Measurements from ENCODE around the gene ITPR1. TPM values are rescaled to one million over a fixed set of nuclear protein-coding genes. Genes with fewer than 3 reads are reported as not detected.
"Not testable (repeated sequence)": the region's sequence is repeated elsewhere in the genome, so short reads cannot be mapped to it uniquely, and the experiment has no call there.

ITPR1 gene
- total and polyA plus RNA-seq, 2 donors = 57.3 to 240 TPM

GRCh38 chr3:4753073-4753691 lies 260.0 kb downstream of the ITPR1 start:
- 98% methylated on average over 15 of the region's 15 CpGs for WGBS
- Histone ChIP-seq H3K4me3 (ENCODE audit: low read depth, low read length) (no peak overlapping the region), H3K36me3 (ENCODE audit: insufficient read depth) (no peaks in the 10 kb centered on the region), H3K27ac (ENCODE audit: low read depth) (no peak overlapping the region), H3K4me1 (ENCODE audit: insufficient read depth) (peaks cover 2% of the 10 kb centered on the region)
- no peak for DNase-seq (ENCODE audit: extremely low spot score)

DNA sequence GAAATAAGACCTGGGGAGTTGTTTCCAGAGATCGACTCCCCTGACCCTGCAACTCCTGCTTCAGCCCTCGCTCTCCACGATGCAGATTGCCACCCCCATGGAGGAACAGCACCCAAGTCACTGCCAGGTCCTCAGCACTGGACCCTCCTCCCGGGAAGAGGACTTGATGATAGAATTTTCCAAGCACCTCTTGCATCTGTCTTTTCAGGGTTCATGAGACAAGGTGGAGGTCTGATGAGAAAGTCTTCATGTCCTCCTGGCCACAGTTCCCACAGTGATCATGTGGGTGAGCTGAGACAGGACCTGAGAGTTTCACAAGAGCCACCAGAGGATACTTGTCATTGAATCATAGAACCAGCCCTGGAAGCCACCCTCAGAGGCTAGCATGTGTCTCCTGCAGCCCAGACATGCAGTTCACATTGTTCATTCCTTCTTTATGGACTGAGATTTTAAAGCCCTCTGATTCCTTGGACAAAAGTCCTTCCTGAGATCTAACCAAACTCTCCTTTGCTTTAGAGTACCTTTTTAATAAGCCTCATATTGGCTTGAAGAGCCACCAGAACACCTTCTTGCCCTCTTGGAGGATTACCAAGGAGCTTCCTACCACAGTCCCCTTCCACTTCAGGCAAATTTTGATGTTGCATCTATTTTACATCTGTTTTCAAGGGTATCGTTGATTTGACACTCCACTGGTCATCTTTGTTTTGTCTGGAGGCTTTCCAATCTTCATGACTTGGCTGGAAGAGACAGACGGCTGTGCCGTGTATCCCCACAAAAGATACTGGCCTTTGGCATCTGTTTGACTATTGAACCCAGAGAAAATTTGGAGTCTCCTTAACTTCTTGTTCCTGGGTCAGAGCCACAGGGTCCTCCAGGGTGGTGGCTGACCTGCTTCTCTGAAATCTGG lies 261.3 kb downstream of the ITPR1 start:
- Histone ChIP-seq H3K27ac (ENCODE audit: low read depth) (no peak overlapping the region), H3K4me1 (ENCODE audit: insufficient read depth) (peaks cover 2% of the 10 kb centered on the region)
- DNase-seq (ENCODE audit: extremely low spot score) = no peak

GRCh38 chr3:4755566-4755965 lies 262.4 kb downstream of the ITPR1 start:
- WGBS = 95% methylated on average over 4 of the region's 4 CpGs
- no peak for DNase-seq (ENCODE audit: extremely low spot score)
- Histone ChIP-seq H3K36me3 (ENCODE audit: insufficient read depth) (no peaks in the 10 kb centered on the region), H3K4me3 (ENCODE audit: low read depth, low read length) (no peak overlapping the region), H3K27ac (ENCODE audit: low read depth) (no peak overlapping the region), H3K4me1 (ENCODE audit: insufficient read depth) (peaks cover 2% of the 10 kb centered on the region)

More for the DNA sequence above, 261.3 kb downstream of the ITPR1 start:
- WGBS = 76% methylated on average over 7 of the region's 7 CpGs
- H3K4me3 ChIP-seq (ENCODE audit: low read depth, low read length) = no peak overlapping the region
- no peaks in the 10 kb centered on the region for H3K36me3 ChIP-seq (ENCODE audit: insufficient read depth)

GRCh38 chr3:4756057-4756775 lies 263.1 kb downstream of the ITPR1 start:
- DNase-seq (ENCODE audit: extremely low spot score) = no peak
- WGBS = 80% methylated on average over 10 of the region's 10 CpGs
- Histone ChIP-seq H3K27ac (ENCODE audit: low read depth) (no peak overlapping the region), H3K36me3 (ENCODE audit: insufficient read depth) (no peaks in the 10 kb centered on the region), H3K4me1 (ENCODE audit: insufficient read depth) (peaks cover under 1% of the 10 kb centered on the region), H3K4me3 (ENCODE audit: low read depth, low read length) (no peak overlapping the region)

DNA sequence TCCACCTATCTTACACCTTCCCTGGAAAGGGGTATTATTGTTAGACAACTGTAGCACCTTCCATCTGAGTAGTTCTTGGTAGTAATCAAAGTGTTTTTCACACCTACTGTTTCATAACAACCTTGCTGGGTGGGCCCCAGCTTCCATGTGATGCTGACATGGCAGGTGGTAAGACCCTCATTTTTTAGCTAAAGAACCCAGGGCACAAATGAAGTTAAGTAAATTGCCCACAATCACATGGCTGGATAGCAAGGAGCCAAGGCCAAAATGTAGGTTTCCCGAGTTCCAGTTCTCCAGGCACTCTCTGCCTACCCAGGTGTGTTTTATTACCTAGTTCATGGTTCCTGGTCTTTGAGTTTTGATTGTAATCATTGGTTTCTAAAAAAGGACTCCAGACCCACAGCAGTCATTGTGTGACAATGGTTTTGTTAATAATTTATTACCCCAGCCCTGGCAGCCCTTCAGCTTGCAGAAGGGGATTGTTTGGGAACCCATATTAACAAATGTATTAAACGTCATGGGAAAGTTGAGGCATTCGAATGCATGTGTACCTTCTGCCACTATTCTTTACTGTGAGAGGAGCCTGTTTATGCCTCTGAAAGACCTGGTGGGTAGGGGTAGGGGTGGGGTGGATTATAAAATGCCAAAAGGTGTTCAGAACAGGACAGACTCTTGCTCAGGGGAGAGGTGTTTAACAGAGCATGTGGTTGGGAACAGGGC lies 263.9 kb downstream of the ITPR1 start:
- Histone ChIP-seq H3K4me1 (ENCODE audit: insufficient read depth) (no peaks in the 10 kb centered on the region), H3K27ac (ENCODE audit: low read depth) (no peak overlapping the region), H3K36me3 (ENCODE audit: insufficient read depth) (no peaks in the 10 kb centered on the region), H3K4me3 (ENCODE audit: low read depth, low read length) (no peak overlapping the region)
- 58% methylated on average over 3 of the region's 3 CpGs for WGBS
- DNase-seq (ENCODE audit: extremely low spot score) = no peak

- no peak for DNase-seq (ENCODE audit: extremely low spot score)
- Histone ChIP-seq H3K27ac (ENCODE audit: low read depth) (no peak overlapping the region), H3K36me3 (ENCODE audit: insufficient read depth) (no peaks in the 10 kb centered on the region), H3K4me1 (ENCODE audit: insufficient read depth) (no peaks in the 10 kb centered on the region), H3K4me3 (ENCODE audit: low read depth, low read length) (no peak overlapping the region)
- 94% methylated on average over 12 of the region's 12 CpGs for WGBS
Observed at GRCh38 chr3:4757575-4758248, 264.6 kb downstream of the ITPR1 start.

GRCh38 chr3:4758249-4758860 lies 265.2 kb downstream of the ITPR1 start:
- WGBS = 91% methylated on average over 9 of the region's 9 CpGs
- H3K4me1 ChIP-seq (ENCODE audit: insufficient read depth) = no peaks in the 10 kb centered on the region
- H3K36me3 ChIP-seq (ENCODE audit: insufficient read depth) = no peaks in the 10 kb centered on the region
- no peak overlapping the region for H3K4me3 ChIP-seq (ENCODE audit: low read depth, low read length)
- no peak for DNase-seq (ENCODE audit: extremely low spot score)
- H3K27ac ChIP-seq (ENCODE audit: low read depth) = no peak overlapping the region

GRCh38 chr3:4758957-4759656 lies 266.0 kb downstream of the ITPR1 start:
- Histone ChIP-seq H3K4me3 (ENCODE audit: low read depth, low read length) (no peak overlapping the region), H3K4me1 (ENCODE audit: insufficient read depth) (no peaks in the 10 kb centered on the region), H3K27ac (ENCODE audit: low read depth) (no peak overlapping the region), H3K36me3 (ENCODE audit: insufficient read depth) (no peaks in the 10 kb centered on the region)
- no peak for DNase-seq (ENCODE audit: extremely low spot score)
- 87% methylated on average over 8 of the region's 8 CpGs for WGBS

DNA sequence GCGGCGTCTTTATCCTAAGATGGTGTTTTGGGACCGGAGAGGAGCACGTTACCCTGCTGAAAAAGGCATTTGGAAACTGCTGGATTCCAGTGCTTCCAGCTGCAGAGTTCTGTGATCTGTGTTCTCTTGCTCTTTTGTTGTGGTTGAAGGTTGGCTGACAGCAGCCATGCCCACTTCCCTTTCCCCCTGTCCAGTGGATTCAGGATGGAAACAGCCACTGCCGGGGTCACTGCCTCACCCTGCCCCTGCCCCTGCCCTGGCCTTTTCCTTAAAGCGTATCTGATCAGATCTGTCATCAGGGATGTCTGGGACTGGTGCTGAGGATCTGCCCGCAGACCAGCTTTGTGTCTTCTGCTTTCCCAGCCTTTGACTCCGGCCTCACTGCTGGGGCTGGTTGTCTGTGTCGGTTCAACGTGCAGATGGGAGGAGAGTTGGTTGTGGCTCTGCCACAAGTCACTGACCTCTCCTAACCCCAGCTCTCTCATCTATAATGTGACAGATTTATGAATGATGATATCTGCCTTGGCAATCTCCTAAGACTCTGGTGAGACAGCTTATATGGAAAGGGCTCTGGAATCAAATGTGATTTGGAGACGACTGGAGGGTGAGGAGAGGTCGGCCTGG lies 266.7 kb downstream of the ITPR1 start:
- WGBS = 55% methylated on average over 12 of the region's 12 CpGs

GRCh38 chr3:4761759-4762158 lies 268.6 kb downstream of the ITPR1 start:
- no peak for DNase-seq (ENCODE audit: extremely low spot score)
- H3K4me1 ChIP-seq (ENCODE audit: insufficient read depth) = no peaks in the 10 kb centered on the region
- no peaks in the 10 kb centered on the region for H3K36me3 ChIP-seq (ENCODE audit: insufficient read depth)
- no peak overlapping the region for H3K27ac ChIP-seq (ENCODE audit: low read depth)
- WGBS = 97% methylated on average over 5 of the region's 5 CpGs
- no peak overlapping the region for H3K4me3 ChIP-seq (ENCODE audit: low read depth, low read length)

More for the DNA sequence above, 266.7 kb downstream of the ITPR1 start:
- no peak for DNase-seq (ENCODE audit: extremely low spot score)
- Histone ChIP-seq H3K36me3 (ENCODE audit: insufficient read depth) (no peaks in the 10 kb centered on the region), H3K4me1 (ENCODE audit: insufficient read depth) (no peaks in the 10 kb centered on the region), H3K4me3 (ENCODE audit: low read depth, low read length) (no peak overlapping the region), H3K27ac (ENCODE audit: low read depth) (no peak overlapping the region)

DNA sequence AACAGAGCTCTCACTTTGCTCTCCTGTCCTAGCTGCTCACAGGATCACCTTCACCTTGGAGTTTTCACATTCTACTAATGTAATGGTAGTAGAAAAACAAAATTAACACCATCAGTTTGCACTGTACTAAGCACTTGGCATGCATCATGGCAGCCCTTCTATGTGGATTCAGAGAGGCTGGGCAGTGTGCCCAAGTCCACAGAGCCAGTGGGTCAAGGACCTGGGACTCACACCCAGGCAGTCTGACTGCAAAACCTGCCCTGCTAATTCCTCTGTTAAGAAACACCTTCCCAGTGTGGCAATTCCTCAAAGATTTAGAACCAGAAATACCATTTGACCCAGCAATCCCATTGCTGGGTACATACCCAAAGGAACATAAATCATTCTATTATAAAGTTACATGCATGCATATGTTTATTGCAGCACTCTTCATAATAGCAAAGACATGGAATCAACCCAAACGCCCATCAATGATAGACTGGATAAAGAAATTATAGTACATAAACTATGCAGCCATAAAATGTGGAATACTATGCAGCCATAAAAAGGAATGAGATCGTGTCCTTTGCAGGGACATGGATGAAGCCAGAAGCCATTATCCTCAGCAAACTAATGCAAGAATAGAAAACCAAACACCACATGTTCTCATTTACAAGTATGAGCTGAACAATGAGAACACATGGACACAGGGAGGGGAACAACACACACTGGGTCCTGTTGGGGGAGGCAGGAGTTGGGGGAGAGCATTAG lies 269.5 kb downstream of the ITPR1 start:
- H3K36me3 ChIP-seq (ENCODE audit: insufficient read depth); DNase-seq (ENCODE audit: extremely low spot score); H3K4me3 ChIP-seq (ENCODE audit: low read depth, low read length); H3K4me1 ChIP-seq (ENCODE audit: insufficient read depth); H3K27ac ChIP-seq (ENCODE audit: low read depth): not testable (repeated sequence)
- 93% methylated on average over 2 of the region's 2 CpGs for WGBS
